Smooth muscle cell (in vitro differentiated cells): ENCODE results near the gene ATP5F1A. TPM values are rescaled to one million over a fixed set of nuclear protein-coding genes. Genes with fewer than 3 reads are reported as not detected.

Experiments used
- DNase-seq: peaks from one replicate; lab custom pipeline; 2025; ENCODE audit not compliant: unreplicated experiment; lab: John Stamatoyannopoulos, UW
- H2AFZ ChIP-seq: fragments of 200-600 bp; sonication (generic); 2 replicates; pipeline ENCODE4 v1.6.0; 2016; ENCODE audit warnings: antibody characterized with exemption, low read depth, mild to moderate bottlenecking
- H3F3A ChIP-seq: fragments of 200-600 bp; sonication (generic); 2 replicates; pipeline ENCODE4 v1.6.0; 2017; ENCODE audit warnings: antibody characterized with exemption, low read depth
- H3K27ac ChIP-seq: fragments of 200-600 bp; sonication (generic); 2 replicates; pipeline ENCODE4 v1.5.1; 2016; ENCODE audit warnings: low read depth, mild to moderate bottlenecking
- H3K27me3 ChIP-seq: fragments of 200-600 bp; sonication (generic); 2 replicates; pipeline ENCODE4 v1.6.1; 2016; ENCODE audit warnings: low read depth, mild to moderate bottlenecking
- H3K36me3 ChIP-seq: fragments of 200-600 bp; sonication (generic); 2 replicates; pipeline ENCODE4 v1.5.1; 2016; ENCODE audit warnings: low read depth
- H3K4me1 ChIP-seq: fragments of 200-600 bp; sonication (generic); 2 replicates; pipeline ENCODE4 v1.5.1; 2016; ENCODE audit warnings: low read depth
- H3K4me2 ChIP-seq: fragments of 200-600 bp; sonication (generic); 2 replicates; pipeline ENCODE4 v1.6.0; 2016; ENCODE audit warnings: mild to moderate bottlenecking
- H3K4me3 ChIP-seq: fragments of 200-600 bp; sonication (generic); 2 replicates; pipeline ENCODE4 v1.5.1; 2016; ENCODE audit warnings: mild to moderate bottlenecking
- H3K79me2 ChIP-seq: fragments of 200-600 bp; sonication (generic); 2 replicates; pipeline ENCODE4 v1.6.0; 2016; ENCODE audit warnings: low read depth, mild to moderate bottlenecking
- H3K9ac ChIP-seq: fragments of 200-600 bp; sonication (generic); 2 replicates; pipeline ENCODE4 v1.6.0; 2016; ENCODE audit warnings: low read depth
- H3K9me3 ChIP-seq: fragments of 200-600 bp; sonication (generic); replicated peaks from 2 replicates; pipeline ENCODE4 v1.5.1; 2016; ENCODE audit warnings: low read depth
- H4K20me1 ChIP-seq: fragments of 200-600 bp; sonication (generic); 2 replicates; pipeline ENCODE4 v1.6.0; 2016; ENCODE audit warnings: low read depth
- WGBS: methylation state at CpG from one replicate; pipeline ENCODE4 v1.1.7; 2016; ENCODE audit warnings: low lambda C conversion rate; 5-methylcytosine and 5-hydroxymethylcytosine counted together
- polyA plus RNA-seq: library from polyadenylated mRNA; unstranded; fragments of >200 nt; fragmentation: Nextera tagmentation; extraction: Ambion mirVana; gene quantifications from 2 replicates; pipeline ENCODE4 v1.2.1, GENCODE V29; 2016
- total RNA-seq: library from RNA; depleted of rRNA; stranded (reverse); fragments of >200 nt; gene quantifications from 2 replicates; pipeline ENCODE4 v1.2.3, GENCODE V29; 2014
- TF ChIP-seq, protein P1 (sequence below): fragments of 200-600 bp; sonication (generic); IDR thresholded peaks from 2 replicates; pipeline ENCODE4 v1.5.1; 2017; ENCODE audit warnings: borderline replicate concordance, mild to moderate bottlenecking, antibody characterized with exemption; ENCODE audit not compliant: insufficient read depth, poor library complexity, severe bottlenecking

The ATP5F1A gene
- total and polyA plus RNA-seq, 2 experiments from 2014 or later = 406 to 432 TPM

DNA sequence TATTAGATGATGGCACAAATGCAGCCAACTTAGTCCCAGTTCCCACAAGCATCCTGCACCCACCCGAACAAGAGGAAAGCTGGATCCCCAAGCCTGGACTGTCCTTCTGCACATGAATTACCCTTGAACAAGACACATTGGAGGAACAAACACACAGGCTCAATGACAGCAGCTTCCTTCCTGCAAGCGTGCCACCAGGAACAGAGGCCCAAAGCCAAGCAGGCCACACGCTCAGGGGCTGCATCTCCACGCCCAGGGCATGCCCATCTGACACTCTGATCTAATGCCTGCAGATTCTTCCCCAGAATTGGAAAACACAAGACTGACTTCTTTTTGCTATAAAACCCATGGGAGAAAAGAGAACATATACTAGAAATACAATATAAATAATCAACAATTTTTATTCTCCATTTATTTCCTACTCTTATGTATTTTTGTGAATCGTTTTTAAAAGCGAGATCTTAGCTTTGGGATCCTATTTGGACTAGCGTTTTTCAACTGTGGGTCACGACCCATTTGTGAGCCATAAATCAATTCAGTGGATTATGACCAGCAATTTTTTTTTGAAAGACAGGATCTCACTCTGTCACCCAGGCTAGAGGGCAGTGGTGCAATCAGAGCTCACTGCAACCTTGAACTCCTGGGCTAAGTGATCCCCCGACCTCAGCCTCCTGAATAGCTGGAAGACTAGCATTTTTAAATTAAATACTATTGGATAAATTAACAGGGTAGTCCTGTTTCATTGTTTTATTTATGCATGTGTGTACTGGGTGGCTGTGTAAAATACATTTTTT lies 60.4 kb downstream of the ATP5F1A start:
- Histone ChIP-seq H3K36me3 (no peaks in the 10 kb centered on the region), H4K20me1 (peaks cover 5% of the 10 kb centered on the region), H3K79me2 (no peaks in the 10 kb centered on the region), H3K9ac (no peak overlapping the region), H2AFZ (no peak overlapping the region), H3K4me1 (no peaks in the 10 kb centered on the region), H3F3A (no peaks in the 10 kb centered on the region), H3K27ac (no peak overlapping the region), H3K4me3 (no peak overlapping the region), H3K4me2 (no peak overlapping the region), H3K9me3 (no peaks in the 10 kb centered on the region), H3K27me3 (no peaks in the 10 kb centered on the region)
- 92% methylated on average over 9 of the region's 9 CpGs for WGBS
- TF ChIP-seq, protein P1, sequence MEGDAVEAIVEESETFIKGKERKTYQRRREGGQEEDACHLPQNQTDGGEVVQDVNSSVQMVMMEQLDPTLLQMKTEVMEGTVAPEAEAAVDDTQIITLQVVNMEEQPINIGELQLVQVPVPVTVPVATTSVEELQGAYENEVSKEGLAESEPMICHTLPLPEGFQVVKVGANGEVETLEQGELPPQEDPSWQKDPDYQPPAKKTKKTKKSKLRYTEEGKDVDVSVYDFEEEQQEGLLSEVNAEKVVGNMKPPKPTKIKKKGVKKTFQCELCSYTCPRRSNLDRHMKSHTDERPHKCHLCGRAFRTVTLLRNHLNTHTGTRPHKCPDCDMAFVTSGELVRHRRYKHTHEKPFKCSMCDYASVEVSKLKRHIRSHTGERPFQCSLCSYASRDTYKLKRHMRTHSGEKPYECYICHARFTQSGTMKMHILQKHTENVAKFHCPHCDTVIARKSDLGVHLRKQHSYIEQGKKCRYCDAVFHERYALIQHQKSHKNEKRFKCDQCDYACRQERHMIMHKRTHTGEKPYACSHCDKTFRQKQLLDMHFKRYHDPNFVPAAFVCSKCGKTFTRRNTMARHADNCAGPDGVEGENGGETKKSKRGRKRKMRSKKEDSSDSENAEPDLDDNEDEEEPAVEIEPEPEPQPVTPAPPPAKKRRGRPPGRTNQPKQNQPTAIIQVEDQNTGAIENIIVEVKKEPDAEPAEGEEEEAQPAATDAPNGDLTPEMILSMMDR = no peak
- no peak for DNase-seq

DNA sequence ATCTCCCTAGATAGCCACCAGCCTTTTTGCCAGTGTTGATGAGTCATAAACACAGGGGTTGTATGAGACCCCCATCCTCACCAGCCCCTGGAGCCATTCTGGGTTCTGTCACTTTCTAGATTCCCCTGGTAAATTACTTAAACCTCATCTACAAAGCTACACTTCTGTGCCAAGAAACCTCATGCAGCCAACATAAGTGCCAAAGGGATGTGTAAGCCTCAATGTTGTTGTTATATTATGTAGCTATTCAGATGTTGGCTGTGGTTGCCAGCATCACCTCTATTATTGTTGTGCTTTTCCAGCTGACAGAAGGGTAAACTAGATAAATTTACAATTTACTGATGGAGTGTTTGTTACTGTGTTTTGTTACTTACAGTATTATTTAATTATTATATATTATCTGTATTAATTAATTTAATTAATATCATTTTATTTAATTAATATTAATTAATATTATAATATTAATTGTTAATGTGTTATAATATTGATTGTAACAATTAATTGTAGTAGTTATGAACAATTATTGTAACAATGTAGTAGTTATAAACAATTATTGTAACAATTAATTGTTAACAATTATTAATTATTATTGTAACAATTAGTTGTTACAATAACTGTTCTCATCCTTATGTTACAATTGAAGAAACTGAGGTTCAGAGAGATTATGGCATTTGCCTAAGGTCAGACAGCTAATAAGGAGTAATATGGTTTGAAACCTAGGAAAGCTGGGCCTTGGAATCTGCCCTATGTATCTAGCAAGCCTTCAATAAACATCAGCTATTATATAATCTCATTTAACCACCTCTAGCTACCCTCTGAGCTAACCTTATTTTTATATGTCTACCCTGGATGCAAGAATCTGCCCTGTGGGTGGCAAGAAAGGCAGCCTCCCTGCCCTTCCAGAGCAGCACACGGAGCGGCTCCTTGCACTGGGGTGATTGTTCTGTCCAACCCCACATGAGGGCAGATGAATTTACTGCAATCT lies 62.1 kb downstream of the ATP5F1A start:
- no peaks in the 10 kb centered on the region for H3K36me3 ChIP-seq
- H3K9ac ChIP-seq = no peak overlapping the region
- no peak overlapping the region for H3K4me3 ChIP-seq
- H3K4me2 ChIP-seq = no peak overlapping the region
- no peaks in the 10 kb centered on the region for H3F3A ChIP-seq
- H3K4me1 ChIP-seq = no peaks in the 10 kb centered on the region
- TF ChIP-seq, protein P1 = no peak
- H4K20me1 ChIP-seq = no peaks in the 10 kb centered on the region
- no peak overlapping the region for H3K27ac ChIP-seq
- 94% methylated on average over 2 of the region's 2 CpGs for WGBS
- no peak overlapping the region for H2AFZ ChIP-seq
- no peaks in the 10 kb centered on the region for H3K27me3 ChIP-seq
- no peaks in the 10 kb centered on the region for H3K9me3 ChIP-seq
- no peak for DNase-seq
- H3K79me2 ChIP-seq = no peaks in the 10 kb centered on the region

DNA sequence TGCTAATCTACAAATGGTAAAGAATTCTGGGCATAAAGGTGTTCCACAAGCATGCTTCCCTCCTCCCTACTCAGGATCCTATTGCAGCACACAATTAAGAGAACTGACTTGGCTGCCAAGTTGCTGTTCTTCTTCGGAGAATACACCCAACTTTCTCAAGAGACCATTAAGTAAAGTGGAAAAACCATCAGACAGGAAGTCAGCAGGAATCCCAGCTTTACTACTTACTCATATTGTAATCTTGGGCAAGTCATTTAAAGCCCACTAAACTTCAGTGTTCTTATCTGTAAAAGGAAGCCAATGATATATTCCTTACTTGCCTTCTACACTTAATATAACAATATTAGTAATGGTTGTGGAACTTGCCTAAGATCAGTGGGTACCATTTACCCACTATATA lies 63.9 kb downstream of the ATP5F1A start:
- H3K4me1 ChIP-seq = no peaks in the 10 kb centered on the region
- DNase-seq = no peak
- no peak overlapping the region for H3K9ac ChIP-seq
- H2AFZ ChIP-seq = no peak overlapping the region
- peak overlapping the region; percentile 1 for H3K4me2 ChIP-seq
- no peak overlapping the region for H3K4me3 ChIP-seq
- no peaks in the 10 kb centered on the region for H3K36me3 ChIP-seq
- no peaks in the 10 kb centered on the region for H3K9me3 ChIP-seq
- TF ChIP-seq, protein P1 = no peak
- H3K27me3 ChIP-seq = peaks cover under 1% of the 10 kb centered on the region
- no peak overlapping the region for H3K27ac ChIP-seq
- no peaks in the 10 kb centered on the region for H3F3A ChIP-seq
- H3K79me2 ChIP-seq = no peaks in the 10 kb centered on the region
- 22% methylated on average over 1 of the region's 1 CpG for WGBS
- no peaks in the 10 kb centered on the region for H4K20me1 ChIP-seq
